T-helper 2 cell treated with Interferon-gamma antibody and Interleukin-4, amounts not matched to agents 5 μg/mL and 100 μg/mL, for 36 hours (primary cell): ENCODE measurements around the gene CARM1.
"Not testable (repeated sequence)": the region's sequence is repeated elsewhere in the genome, so short reads cannot be mapped to it uniquely, and the experiment has no call there.

Experiments used
- DNase-seq: peaks from one replicate; pipeline ENCODE4 v3.0.0; 2021; ENCODE audit warnings: low spot score
- H3K27ac Mint-ChIP-seq: one replicate; pipeline ENCODE4 v1.8.0; 2021; ENCODE audit warnings: mild to moderate bottlenecking, mixed read lengths
- H3K27me3 Mint-ChIP-seq: one replicate; pipeline ENCODE4 v1.8.0; 2021; ENCODE audit warnings: low read depth, mixed read lengths
- H3K36me3 Mint-ChIP-seq: one replicate; pipeline ENCODE4 v1.8.0; 2021; ENCODE audit warnings: low read depth, mixed read lengths
- H3K4me1 Mint-ChIP-seq: one replicate; pipeline ENCODE4 v1.8.0; 2021; ENCODE audit warnings: low read depth, mixed read lengths
- H3K4me3 Mint-ChIP-seq: one replicate; pipeline ENCODE4 v1.8.0; 2022; ENCODE audit warnings: mild to moderate bottlenecking, moderate library complexity, mixed read lengths
- H3K9me3 Mint-ChIP-seq: one replicate; pipeline ENCODE4 v1.8.0; 2021; ENCODE audit warnings: mixed read lengths

CARM1 gene

GRCh38 chr19:10876459-10877240, 5.3 kb downstream of the CARM1 start:
- Mint-ChIP-seq H3K4me1 (peaks cover 31% of the 10 kb centered on the region), H3K36me3 (peaks cover 9% of the 10 kb centered on the region), H3K27ac (peak overlapping the region; percentile 26), H3K4me3 (no peak overlapping the region), H3K9me3 (no peaks in the 10 kb centered on the region), H3K27me3 (no peaks in the 10 kb centered on the region)
- DNase-seq: no peak

GRCh38 chr19:10877608-10878007, 6.3 kb downstream of the CARM1 start:
- H3K27me3 Mint-ChIP-seq, H3K9me3 Mint-ChIP-seq, H3K4me3 Mint-ChIP-seq, DNase-seq, H3K36me3 Mint-ChIP-seq: not testable (repeated sequence)
- H3K27ac Mint-ChIP-seq: peak overlapping the region; percentile 73
- H3K4me1 Mint-ChIP-seq: peaks cover 30% of the 10 kb centered on the region

GRCh38 chr19:10878253-10878652, 6.9 kb downstream of the CARM1 start:
- H3K4me3 Mint-ChIP-seq: peak overlapping the region; percentile 51
- H3K27ac Mint-ChIP-seq: peak overlapping the region; percentile 73
- H3K27me3 Mint-ChIP-seq: no peaks in the 10 kb centered on the region
- H3K9me3 Mint-ChIP-seq: no peaks in the 10 kb centered on the region
- no peak for DNase-seq
- peaks cover 24% of the 10 kb centered on the region for H3K4me1 Mint-ChIP-seq
- H3K36me3 Mint-ChIP-seq: peaks cover 7% of the 10 kb centered on the region

GRCh38 chr19:10881403-10882107, 10.2 kb downstream of the CARM1 start:
- no peak overlapping the region for H3K27ac Mint-ChIP-seq

GRCh38 chr19:10882108-10882457, 10.7 kb downstream of the CARM1 start:
- H3K4me1 Mint-ChIP-seq: peaks cover 15% of the 10 kb centered on the region
- DNase-seq: no peak
- no peaks in the 10 kb centered on the region for H3K9me3 Mint-ChIP-seq
- no peaks in the 10 kb centered on the region for H3K27me3 Mint-ChIP-seq
- H3K36me3 Mint-ChIP-seq: peaks cover 2% of the 10 kb centered on the region
- H3K4me3 Mint-ChIP-seq: no peak overlapping the region
- no peak overlapping the region for H3K27ac Mint-ChIP-seq

More at GRCh38 chr19:10881403-10882107, 10.2 kb downstream of the CARM1 start:
- Mint-ChIP-seq H3K4me3 (no peak overlapping the region), H3K27me3 (no peaks in the 10 kb centered on the region), H3K9me3 (no peaks in the 10 kb centered on the region), H3K36me3 (peaks cover 2% of the 10 kb centered on the region), H3K4me1 (peaks cover 19% of the 10 kb centered on the region)
- no peak for DNase-seq

- no peak for DNase-seq
- Mint-ChIP-seq H3K9me3 (no peaks in the 10 kb centered on the region), H3K4me3 (no peak overlapping the region), H3K27ac (no peak overlapping the region), H3K27me3 (no peaks in the 10 kb centered on the region), H3K4me1 (peaks cover 3% of the 10 kb centered on the region), H3K36me3 (peaks cover 1% of the 10 kb centered on the region)
Measured at GRCh38 chr19:10884274-10884673, 12.9 kb downstream of the CARM1 start.

- H3K27me3 Mint-ChIP-seq: no peaks in the 10 kb centered on the region
- H3K4me1 Mint-ChIP-seq: no peaks in the 10 kb centered on the region
Measured at GRCh38 chr19:10885201-10886169, 14.1 kb downstream of the CARM1 start.

GRCh38 chr19:10887616-10888367, 16.4 kb downstream of the CARM1 start:
- H3K36me3 Mint-ChIP-seq: no peaks in the 10 kb centered on the region
- no peaks in the 10 kb centered on the region for H3K27me3 Mint-ChIP-seq
- H3K9me3 Mint-ChIP-seq: no peaks in the 10 kb centered on the region
- no peaks in the 10 kb centered on the region for H3K4me1 Mint-ChIP-seq
- no peak overlapping the region for H3K4me3 Mint-ChIP-seq
- H3K27ac Mint-ChIP-seq: no peak overlapping the region
- DNase-seq: no peak

More at GRCh38 chr19:10885201-10886169, 14.1 kb downstream of the CARM1 start:
- DNase-seq: no peak
- H3K9me3 Mint-ChIP-seq: no peaks in the 10 kb centered on the region
- H3K4me3 Mint-ChIP-seq: no peak overlapping the region
- H3K27ac Mint-ChIP-seq: no peak overlapping the region
- no peaks in the 10 kb centered on the region for H3K36me3 Mint-ChIP-seq

- DNase-seq: no peak
- H3K4me3 Mint-ChIP-seq: no peak overlapping the region
- H3K27ac Mint-ChIP-seq: no peak overlapping the region
Measured at GRCh38 chr19:10888421-10888866, 17.1 kb downstream of the CARM1 start.

GRCh38 chr19:10889880-10890279, 18.5 kb downstream of the CARM1 start:
- no peaks in the 10 kb centered on the region for H3K9me3 Mint-ChIP-seq
- no peaks in the 10 kb centered on the region for H3K27me3 Mint-ChIP-seq
- H3K4me1 Mint-ChIP-seq: no peaks in the 10 kb centered on the region
- no peak for DNase-seq
- no peak overlapping the region for H3K4me3 Mint-ChIP-seq
- H3K36me3 Mint-ChIP-seq: no peaks in the 10 kb centered on the region
- no peak overlapping the region for H3K27ac Mint-ChIP-seq

More at GRCh38 chr19:10888421-10888866, 17.1 kb downstream of the CARM1 start:
- Mint-ChIP-seq H3K27me3 (no peaks in the 10 kb centered on the region), H3K36me3 (no peaks in the 10 kb centered on the region), H3K4me1 (no peaks in the 10 kb centered on the region), H3K9me3 (no peaks in the 10 kb centered on the region)

GRCh38 chr19:10891405-10892086, 20.2 kb downstream of the CARM1 start:
- no peak for DNase-seq
- no peaks in the 10 kb centered on the region for H3K9me3 Mint-ChIP-seq
- no peaks in the 10 kb centered on the region for H3K4me1 Mint-ChIP-seq
- H3K36me3 Mint-ChIP-seq: no peaks in the 10 kb centered on the region
- H3K27me3 Mint-ChIP-seq: no peaks in the 10 kb centered on the region
- no peak overlapping the region for H3K4me3 Mint-ChIP-seq
- H3K27ac Mint-ChIP-seq: no peak overlapping the region

- H3K4me3 Mint-ChIP-seq: no peak overlapping the region
- DNase-seq: no peak
- H3K27me3 Mint-ChIP-seq: no peaks in the 10 kb centered on the region
- no peaks in the 10 kb centered on the region for H3K9me3 Mint-ChIP-seq
- no peaks in the 10 kb centered on the region for H3K36me3 Mint-ChIP-seq
- peaks cover 6% of the 10 kb centered on the region for H3K4me1 Mint-ChIP-seq
- H3K27ac Mint-ChIP-seq: no peak overlapping the region
Measured at GRCh38 chr19:10892256-10892655, 20.9 kb downstream of the CARM1 start.

- no peaks in the 10 kb centered on the region for H3K36me3 Mint-ChIP-seq
- H3K27ac Mint-ChIP-seq: no peak overlapping the region
- H3K9me3 Mint-ChIP-seq: no peaks in the 10 kb centered on the region
Measured at GRCh38 chr19:10894911-10895213, 23.5 kb downstream of the CARM1 start.

More at GRCh38 chr19:10894911-10895213, 23.5 kb downstream of the CARM1 start:
- Mint-ChIP-seq H3K4me1 (peaks cover 6% of the 10 kb centered on the region), H3K4me3 (no peak overlapping the region), H3K27me3 (no peaks in the 10 kb centered on the region)
- no peak for DNase-seq
